Adrenal gland (tissue), 12 donors: Measurements from ENCODE around the gene CTBP1. TPM values are rescaled to one million over a fixed set of nuclear protein-coding genes. Genes with fewer than 3 reads are reported as not detected.

ENCODE experiments used
- DNase-seq, 7 donors: peaks; one replicate each; pipeline ENCODE4 v3.0.0-alpha.2; 2019 to 2020
- H3K27ac ChIP-seq, 5 donors: fragments of 200-600 bp; sonication (generic) in 4 of 5; 1 replicate in 3 of 5; 2 replicates in 2 of 5; pipeline versions ENCODE4 v1.5.1 to v1.8.0; 2016 to 2020; ENCODE audit warnings: mild to moderate bottlenecking in 1 of 5
- H3K27me3 ChIP-seq: fragments of 200-600 bp; 2 replicates; pipeline ENCODE4 v1.8.0; 2021
- H3K36me3 ChIP-seq, 2 donors: fragments of 200-600 bp; replicated peaks in 1 of 2; 1 replicate in 1 of 2; 2 replicates in 1 of 2; pipeline versions ENCODE4 v1.5.1 to v1.8.0; 2018 to 2022
- H3K4me1 ChIP-seq, 2 donors: fragments of 200-600 bp; replicated peaks in 1 of 2; 1 replicate in 1 of 2; 2 replicates in 1 of 2; pipeline versions ENCODE4 v1.5.1 to v1.8.0; 2018 to 2021
- H3K4me3 ChIP-seq, 4 donors: fragments of 200-600 bp; sonication (generic) in 3 of 4; one replicate each; pipeline ENCODE4 v1.5.1; 2016 to 2018
- H3K9me3 ChIP-seq, 3 donors: fragments of 200-600 bp; sonication (generic) in 1 of 3; replicated peaks in 1 of 3; 1 replicate in 2 of 3; 2 replicates in 1 of 3; pipeline versions ENCODE4 v1.5.1 to v1.8.0; 2016 to 2021
- CTCF ChIP-seq, 6 experiments: fragments of 450-650 bp in 4 of 6; fragments of 200-600 bp in 2 of 6; sonication (generic) in 1 of 6; IDR thresholded peaks; 1 replicate in 5 of 6; 2 replicates in 1 of 6; pipeline versions ENCODE4 v1.5.1 to v1.8.0; 2016 to 2021; ENCODE audit warnings: antibody characterized with exemption in 6 of 6, mild to moderate bottlenecking in 2 of 6, moderate library complexity in 1 of 6
- POLR2A ChIP-seq, 2 donors: fragments of 450-650 bp; IDR thresholded peaks; one replicate each; pipeline ENCODE4 v1.6.1; 2017; ENCODE audit warnings: antibody characterized with exemption in 2 of 2, mild to moderate bottlenecking in 2 of 2, moderate library complexity in 1 of 2
- WGBS, 4 donors: extraction: QIAGEN DNeasy Blood & Tissue Kit in 2 of 4; methylation state at CpG; one replicate each; pipeline versions ENCODE4 v1.1.5 to v1.1.7; 2013 to 2017; 5-methylcytosine and 5-hydroxymethylcytosine counted together
- intact Hi-C, 2 donors: fragments of 100-400 bp; cut with DNase I; formaldehyde crosslinking; loops; one replicate each; pipeline versions ENCODE4 v1.14.1 to v1.15.0; 2022 to 2023
- polyA plus RNA-seq, 3 donors: library from polyadenylated mRNA; stranded (reverse); fragments of 200-250 nt in 2 of 3; fragments of 350-450 nt in 1 of 3; fragmentation: Illumina TruSeq in 1 of 3; extraction: RNeasy Lipid Tissue Mini Kit (QIAGEN cat#74804) in 1 of 3; gene quantifications; one replicate each; pipeline ENCODE4 v1.2.3, GENCODE V29; 2013 to 2014
- total RNA-seq, 9 donors: library from RNA; depleted of rRNA in 4 of 9; stranded (reverse); fragments of >200 nt in 4 of 9; fragments of 120-200 nt in 1 of 9; fragmentation: NEBNext Ultra II Directional in 1 of 9; extraction: Animal tissue kit (Norgen Biotek cat#: 25700) in 1 of 9; gene quantifications; one replicate each; pipeline versions ENCODE4 v1.1.0 to v1.2.4, GENCODE V29; 2013 to 2023
- donor health status: healthy with polysubstance abuse.
- donor health status: Bipolar disorder and iron deficiency.
- donor health status: DM: yes; HTN: yes; CAD: no.
- donor health status: DM: no; HTN: no; CAD: no.
- donor health status: DM: no; HTN: no; CAD: no.
- donor health status: DM: yes; HTN: yes; CAD: no.

Gene CTBP1
- total and polyA plus RNA-seq, 12 donors: 45.7 to 293 (median 159) TPM

DNA sequence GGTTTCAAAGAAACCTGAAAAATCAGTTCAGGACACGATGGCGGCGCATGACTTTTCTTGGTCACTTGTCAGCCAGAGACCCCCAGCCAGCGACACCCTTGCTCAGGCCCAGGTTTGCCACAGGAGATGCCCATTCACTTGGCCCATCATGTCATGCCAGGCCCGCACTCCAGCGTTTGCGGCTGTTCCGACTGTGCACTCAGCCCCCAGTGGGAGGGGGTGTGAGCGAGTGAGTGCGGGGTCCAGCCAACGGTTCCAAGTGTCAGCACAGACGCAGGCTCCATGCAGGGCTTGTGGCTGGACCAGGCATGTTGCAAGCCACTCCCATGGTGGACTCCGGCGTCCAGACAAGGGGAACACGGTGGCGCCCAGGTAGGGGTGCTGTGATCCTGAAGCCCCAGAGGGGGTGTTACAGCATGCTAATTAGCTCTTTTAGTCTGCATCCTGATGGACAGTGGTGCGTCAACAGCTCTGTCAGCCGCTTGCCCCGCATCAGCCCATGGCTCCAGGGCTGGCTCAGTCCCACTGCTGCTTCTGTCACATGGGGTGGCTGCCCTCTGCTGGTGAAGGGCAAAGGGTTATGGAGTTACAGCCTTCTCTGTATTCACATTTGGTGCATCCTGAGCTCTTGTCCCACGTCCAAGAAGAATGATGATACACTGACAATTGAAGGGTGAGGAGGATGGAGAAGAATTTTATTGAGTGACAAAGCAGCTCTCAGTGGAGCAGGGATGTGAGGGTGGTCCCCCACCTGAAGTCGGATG lies 37.0 kb upstream of the CTBP1 start:
- peak in 2 of 7 donors; percentile 13 to 50 for DNase-seq
- Histone ChIP-seq H3K27ac (no peak overlapping the region), H3K9me3 (no peaks in the 10 kb centered on the region), H3K4me3 (no peak overlapping the region), H3K27me3 (no peaks in the 10 kb centered on the region), H3K4me1 (peaks cover 4 to 12% of the 10 kb centered on the region in 2 donors), H3K36me3 (no peaks in the 10 kb centered on the region)
- intact Hi-C loops: no loop called here
- WGBS, 4 donors: 81 to 92% (median 84%) methylated on average over 13 to 21 of the region's 21 CpGs
- TF ChIP-seq POLR2A (IDR thresholded peaks at IDR 0.05) (no peak), CTCF (IDR thresholded peaks at IDR 0.05) (no peak)

DNA sequence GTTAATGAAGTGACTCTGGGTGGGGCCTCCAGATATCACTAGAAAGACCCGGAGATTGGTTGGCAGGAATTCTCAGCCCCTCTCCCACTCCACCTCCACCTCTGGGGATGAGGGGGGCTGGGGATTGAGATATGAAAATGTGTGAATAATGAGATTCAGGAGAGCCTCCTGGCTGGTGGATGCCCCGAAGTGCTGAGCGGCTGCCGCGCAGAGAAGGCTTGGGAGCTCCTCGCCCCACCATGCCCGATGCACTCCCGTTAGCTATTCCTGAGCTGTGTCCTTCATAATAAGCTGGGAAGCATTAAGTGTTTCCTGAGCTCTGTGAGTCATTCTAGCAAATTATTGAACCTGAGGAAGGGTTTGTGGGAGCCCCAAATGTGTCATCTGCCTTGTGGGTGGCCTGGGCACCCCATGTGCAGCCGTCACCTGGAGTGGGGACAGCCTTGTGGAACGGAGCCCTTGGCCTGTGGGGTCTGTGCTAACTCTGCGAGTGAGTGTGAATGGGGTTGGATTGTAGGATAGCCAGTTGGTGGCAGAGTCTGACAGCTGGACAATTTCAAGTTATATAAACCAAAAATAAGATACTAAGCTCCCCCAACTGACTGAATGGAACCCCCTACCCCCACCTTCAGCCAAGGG lies 36.3 kb upstream of the CTBP1 start:
- 78 to 85% (median 78%) methylated on average over 10 to 11 of the region's 11 CpGs for WGBS, 4 donors
- intact Hi-C loops: no loop called here
- DNase-seq: peak in 1 of 7 donors; percentile 17
- Histone ChIP-seq H3K9me3 (no peaks in the 10 kb centered on the region), H3K4me1 (peaks cover 0 to 8% of the 10 kb centered on the region in 2 donors), H3K4me3 (no peak overlapping the region), H3K27ac (no peak overlapping the region), H3K36me3 (no peaks in the 10 kb centered on the region), H3K27me3 (no peaks in the 10 kb centered on the region)
- TF ChIP-seq CTCF (IDR thresholded peaks at IDR 0.05): no peak
- no peak for TF ChIP-seq POLR2A (IDR thresholded peaks at IDR 0.05)

DNA sequence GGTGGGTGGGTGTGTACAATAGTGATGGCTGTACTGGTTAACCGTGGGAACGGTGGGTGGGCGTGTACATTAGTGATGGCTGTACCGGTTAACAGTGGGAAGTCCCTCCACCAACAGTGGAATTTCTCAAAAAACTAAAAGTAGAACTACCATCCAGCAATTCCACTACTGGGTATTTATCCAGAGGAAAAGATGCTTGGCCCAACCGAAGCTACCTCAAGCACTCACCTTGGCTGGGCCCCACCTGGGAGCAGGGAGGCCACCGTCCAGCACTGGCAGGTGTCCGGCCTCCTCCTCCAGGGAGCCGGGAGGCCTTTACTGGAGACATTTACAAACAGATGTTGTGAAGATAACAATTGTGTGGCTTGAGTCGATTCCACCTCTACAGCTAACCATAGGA lies 34.8 kb upstream of the CTBP1 start:
- no peaks in the 10 kb centered on the region for H3K9me3 ChIP-seq
- H3K4me3 ChIP-seq: no peak overlapping the region
- no peak for TF ChIP-seq POLR2A (IDR thresholded peaks at IDR 0.05)
- TF ChIP-seq CTCF (IDR thresholded peaks at IDR 0.05): no peak
- 84 to 90% (median 86%) methylated on average over 9 of the region's 9 CpGs for WGBS, 4 donors
- no peak for DNase-seq
- intact Hi-C loops: no loop called here
- no peaks in the 10 kb centered on the region for H3K36me3 ChIP-seq
- peaks cover 0 to 1% of the 10 kb centered on the region in 2 donors for H3K4me1 ChIP-seq
- no peak overlapping the region for H3K27ac ChIP-seq
- no peaks in the 10 kb centered on the region for H3K27me3 ChIP-seq

DNA sequence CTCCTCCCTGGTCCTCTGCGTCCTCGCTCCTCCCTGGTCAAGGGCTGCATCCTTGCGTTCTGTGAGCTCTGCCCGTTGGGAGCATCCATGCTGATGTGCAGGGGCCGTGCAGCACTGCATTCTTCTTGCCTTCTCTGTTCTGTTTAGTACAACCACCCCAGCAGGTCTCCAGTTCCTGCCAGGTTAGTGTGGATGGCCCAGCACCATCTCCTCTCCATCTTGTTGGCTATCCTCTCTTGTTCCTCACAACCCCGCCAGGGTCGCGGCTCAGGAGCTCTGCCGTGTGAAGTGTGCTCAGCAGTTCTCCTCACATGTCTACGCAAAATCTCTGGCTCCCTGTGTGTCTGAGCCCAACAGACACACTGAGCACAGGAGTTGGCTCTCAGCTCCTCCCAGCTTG lies 30.3 kb upstream of the CTBP1 start:
- Histone ChIP-seq H3K9me3 (no peaks in the 10 kb centered on the region), H3K27ac (no peak overlapping the region), H3K4me1 (no peaks in the 10 kb centered on the region), H3K4me3 (no peak overlapping the region), H3K36me3 (no peaks in the 10 kb centered on the region), H3K27me3 (no peaks in the 10 kb centered on the region)
- 85 to 91% (median 90%) methylated on average over 10 of the region's 10 CpGs for WGBS, 4 donors
- no peak for DNase-seq
- TF ChIP-seq POLR2A (IDR thresholded peaks at IDR 0.05) (no peak), CTCF (IDR thresholded peaks at IDR 0.05) (no peak)
- intact Hi-C loops: no loop called here
